Left lung (tissue), 10 donors: ENCODE measurements around the gene STAC. TPM values are rescaled to one million over a fixed set of nuclear protein-coding genes. Genes with fewer than 3 reads are reported as not detected.
"Not testable (repeated sequence)": the region's sequence is repeated elsewhere in the genome, so short reads cannot be mapped to it uniquely, and the experiment has no call there.

Experiments
- ATAC-seq: fragments of 200-7000 bp; cut with Tn5 transposase; one replicate; pipeline ENCODE4 v1.9.1; 2020; ENCODE audit warnings: moderate library complexity
- DNase-seq, 4 donors: peaks; one replicate each; pipeline ENCODE4 v3.0.0-alpha.2; 2013 to 2020
- H3K27ac ChIP-seq, 2 donors: fragments of 200-600 bp; sonication (generic) in 1 of 2; one replicate each; pipeline versions ENCODE4 v1.5.0 to v1.8.0; 2020 to 2021
- H3K27me3 ChIP-seq, 2 donors: fragments of 200-600 bp; sonication (generic) in 1 of 2; one replicate each; pipeline versions ENCODE4 v1.5.0 to v1.8.0; 2020 to 2021
- H3K36me3 ChIP-seq, 2 donors: fragments of 200-600 bp; sonication (generic) in 1 of 2; one replicate each; pipeline versions ENCODE4 v1.5.0 to v1.8.0; 2020 to 2021
- H3K4me1 ChIP-seq, 2 donors: fragments of 200-600 bp; one replicate each; pipeline ENCODE4 v1.8.0; 2021
- H3K4me3 ChIP-seq, 2 donors: fragments of 200-600 bp; sonication (generic) in 1 of 2; one replicate each; pipeline versions ENCODE4 v1.5.0 to v1.8.0; 2020 to 2021; ENCODE audit warnings: mild to moderate bottlenecking in 1 of 2
- H3K9me3 ChIP-seq, 2 donors: fragments of 200-600 bp; sonication (generic) in 1 of 2; one replicate each; pipeline versions ENCODE4 v1.5.0 to v1.8.0; 2020 to 2021
- intact Hi-C, 2 donors: fragments of 100-400 bp; cut with DNase I; formaldehyde crosslinking; loops; one replicate each; pipeline versions ENCODE4 v1.11.2 to v1.14.2; 2022
- polyA plus RNA-seq, 6 donors: library from polyadenylated mRNA; unstranded; fragments of 120-200 nt; gene quantifications; one replicate each; pipeline ENCODE4 v1.2.1, GENCODE V29; 2013; ENCODE audit not compliant: insufficient read length in 6 of 6
- total RNA-seq, 2 donors: library from RNA; stranded (reverse); fragmentation: NEBNext Ultra II Directional; extraction: Animal tissue kit (Norgen Biotek cat#: 25700); gene quantifications; one replicate each; pipeline ENCODE4 v1.2.1, GENCODE V29; 2021
- TF ChIP-seq, protein P1 (sequence below), 2 donors: fragments of 200-600 bp; sonication (generic) in 1 of 2; IDR thresholded peaks; one replicate each; pipeline versions ENCODE4 v1.5.0 to v1.8.0; 2021; ENCODE audit warnings: antibody characterized with exemption in 2 of 2
- donor health status: DM: no; HTN: yes; CAD: no.
- donor health status: DM: no; HTN: no; CAD: no.

STAC gene
- total and polyA plus RNA-seq, 8 donors: 0.53 to 16.7 (median 1.2) TPM

DNA sequence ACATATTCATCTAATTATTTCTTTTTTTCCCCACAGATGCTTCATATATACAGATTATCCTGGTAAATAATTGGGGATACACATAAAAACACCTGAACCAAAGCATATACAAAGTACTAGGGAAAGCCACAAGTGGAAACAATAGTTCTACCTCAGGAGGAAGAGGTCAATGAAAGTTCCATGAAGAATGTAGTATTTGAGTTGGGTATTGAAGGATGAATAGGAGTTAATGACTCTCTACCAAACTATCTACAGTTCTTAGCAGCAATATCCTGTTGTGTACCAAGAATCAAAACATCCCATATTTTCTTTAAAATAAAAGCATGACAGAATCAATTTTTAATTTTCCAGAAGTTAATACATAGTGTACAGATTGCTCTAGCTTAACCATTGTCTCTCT is 78.9 kb downstream of the STAC start:
- no peak overlapping the region for H3K27ac ChIP-seq
- ATAC-seq (no peak), DNase-seq (no peak)
- TF ChIP-seq, protein P1, sequence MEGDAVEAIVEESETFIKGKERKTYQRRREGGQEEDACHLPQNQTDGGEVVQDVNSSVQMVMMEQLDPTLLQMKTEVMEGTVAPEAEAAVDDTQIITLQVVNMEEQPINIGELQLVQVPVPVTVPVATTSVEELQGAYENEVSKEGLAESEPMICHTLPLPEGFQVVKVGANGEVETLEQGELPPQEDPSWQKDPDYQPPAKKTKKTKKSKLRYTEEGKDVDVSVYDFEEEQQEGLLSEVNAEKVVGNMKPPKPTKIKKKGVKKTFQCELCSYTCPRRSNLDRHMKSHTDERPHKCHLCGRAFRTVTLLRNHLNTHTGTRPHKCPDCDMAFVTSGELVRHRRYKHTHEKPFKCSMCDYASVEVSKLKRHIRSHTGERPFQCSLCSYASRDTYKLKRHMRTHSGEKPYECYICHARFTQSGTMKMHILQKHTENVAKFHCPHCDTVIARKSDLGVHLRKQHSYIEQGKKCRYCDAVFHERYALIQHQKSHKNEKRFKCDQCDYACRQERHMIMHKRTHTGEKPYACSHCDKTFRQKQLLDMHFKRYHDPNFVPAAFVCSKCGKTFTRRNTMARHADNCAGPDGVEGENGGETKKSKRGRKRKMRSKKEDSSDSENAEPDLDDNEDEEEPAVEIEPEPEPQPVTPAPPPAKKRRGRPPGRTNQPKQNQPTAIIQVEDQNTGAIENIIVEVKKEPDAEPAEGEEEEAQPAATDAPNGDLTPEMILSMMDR (IDR thresholded peaks at IDR 0.05): no peak
- H3K27me3 ChIP-seq: no peaks in the 10 kb centered on the region
- H3K36me3 ChIP-seq: no peaks in the 10 kb centered on the region
- H3K9me3 ChIP-seq: no peaks in the 10 kb centered on the region
- intact Hi-C loops: no loop called here
- H3K4me1 ChIP-seq: no peaks in the 10 kb centered on the region
- no peak overlapping the region for H3K4me3 ChIP-seq

DNA sequence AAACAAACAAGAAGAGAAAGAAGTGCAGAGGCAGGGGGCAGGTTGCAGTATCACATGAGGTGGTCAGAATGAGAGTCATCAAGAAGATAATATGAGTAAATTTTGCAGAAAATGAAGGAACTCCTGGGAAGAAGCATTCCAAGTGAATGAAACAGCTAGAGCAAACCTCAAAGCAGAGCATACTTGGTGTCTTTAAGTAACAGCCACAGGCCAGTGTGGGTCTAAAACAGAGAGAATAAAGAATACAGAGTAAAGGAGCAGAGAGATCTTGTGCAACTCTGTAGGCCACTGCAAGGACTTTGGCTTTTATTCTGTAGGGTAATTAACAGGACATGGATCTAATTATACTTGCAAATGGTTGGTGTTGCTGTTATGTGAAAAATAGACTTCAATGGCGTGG is 81.3 kb downstream of the STAC start:
- TF ChIP-seq, protein P1 (IDR thresholded peaks at IDR 0.05): no peak
- no peaks in the 10 kb centered on the region for H3K4me1 ChIP-seq
- intact Hi-C loops: no loop called here
- DNase-seq (no peak), ATAC-seq (no peak)
- H3K9me3 ChIP-seq: peaks cover 0 to 9% of the 10 kb centered on the region in 2 donors
- no peaks in the 10 kb centered on the region for H3K27me3 ChIP-seq
- H3K4me3 ChIP-seq: no peak overlapping the region
- no peak overlapping the region for H3K27ac ChIP-seq
- no peaks in the 10 kb centered on the region for H3K36me3 ChIP-seq

GRCh38 chr3:36472045-36472444 is 91.7 kb downstream of the STAC start:
- H3K27me3 ChIP-seq, H3K36me3 ChIP-seq, H3K27ac ChIP-seq, intact Hi-C loops, ATAC-seq, H3K4me1 ChIP-seq, H3K4me3 ChIP-seq: not testable (repeated sequence)
- H3K9me3 ChIP-seq: peaks cover 0 to 12% of the 10 kb centered on the region in 2 donors
- peak in 1 of 4 donors; percentile 68 for DNase-seq

GRCh38 chr3:36475558-36475957 is 95.3 kb downstream of the STAC start:
- intact Hi-C loops: no loop called here
- peaks cover 0 to 11% of the 10 kb centered on the region in 2 donors for H3K9me3 ChIP-seq
- ATAC-seq (peak; percentile 60), DNase-seq (no peak)
- H3K27ac ChIP-seq: no peak overlapping the region
- peaks cover 0 to 2% of the 10 kb centered on the region in 2 donors for H3K4me1 ChIP-seq
- TF ChIP-seq, protein P1 (IDR thresholded peaks at IDR 0.05): no peak
- no peaks in the 10 kb centered on the region for H3K27me3 ChIP-seq
- H3K36me3 ChIP-seq: no peaks in the 10 kb centered on the region
- no peak overlapping the region for H3K4me3 ChIP-seq

- ATAC-seq (peak; percentile 69), DNase-seq (no peak)
- H3K4me3 ChIP-seq: no peak overlapping the region
- H3K9me3 ChIP-seq: peaks cover 0 to 11% of the 10 kb centered on the region in 2 donors
- peaks cover 0 to 3% of the 10 kb centered on the region in 2 donors for H3K4me1 ChIP-seq
- TF ChIP-seq, protein P1 (IDR thresholded peaks at IDR 0.05): no peak
- no peak overlapping the region for H3K27ac ChIP-seq
- H3K27me3 ChIP-seq: no peaks in the 10 kb centered on the region
- intact Hi-C loops: no loop called here
- no peaks in the 10 kb centered on the region for H3K36me3 ChIP-seq
Observed at GRCh38 chr3:36476286-36476942, 96.1 kb downstream of the STAC start.

DNA sequence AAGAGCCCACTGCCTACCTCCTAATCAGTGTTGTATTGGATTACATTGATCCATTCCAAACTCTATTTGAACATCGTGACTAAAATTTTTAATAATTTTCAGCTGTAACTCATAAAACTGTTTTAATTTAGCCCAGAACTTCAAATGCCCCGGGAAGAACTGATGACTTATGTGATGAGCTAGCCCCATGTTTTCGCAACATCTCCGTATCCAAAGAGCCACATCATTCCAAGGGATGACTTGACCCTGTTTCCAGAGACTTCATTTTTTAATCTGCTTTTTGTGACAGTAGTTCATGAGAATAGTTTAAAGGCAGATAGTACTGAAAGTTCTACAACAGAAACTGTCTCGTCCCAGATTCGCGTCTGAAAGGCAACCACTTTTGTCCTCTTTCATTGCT is 97.4 kb downstream of the STAC start:
- Histone ChIP-seq H3K27me3 (no peaks in the 10 kb centered on the region), H3K4me3 (no peak overlapping the region), H3K4me1 (peaks cover 0 to 3% of the 10 kb centered on the region in 2 donors), H3K27ac (no peak overlapping the region), H3K36me3 (no peaks in the 10 kb centered on the region), H3K9me3 (peaks cover 0 to 3% of the 10 kb centered on the region in 2 donors)
- no peak for ATAC-seq
- TF ChIP-seq, protein P1 (IDR thresholded peaks at IDR 0.05): no peak
- DNase-seq: no peak
- intact Hi-C loops: no loop called here
